Measurements from ENCODE around the gene SSTR3. TPM values are rescaled to one million over a fixed set of nuclear protein-coding genes. Genes with fewer than 3 reads are reported as not detected.

SSTR3 gene
- total RNA-seq, 1 experiment from 2014 or later, result not detected

DNA sequence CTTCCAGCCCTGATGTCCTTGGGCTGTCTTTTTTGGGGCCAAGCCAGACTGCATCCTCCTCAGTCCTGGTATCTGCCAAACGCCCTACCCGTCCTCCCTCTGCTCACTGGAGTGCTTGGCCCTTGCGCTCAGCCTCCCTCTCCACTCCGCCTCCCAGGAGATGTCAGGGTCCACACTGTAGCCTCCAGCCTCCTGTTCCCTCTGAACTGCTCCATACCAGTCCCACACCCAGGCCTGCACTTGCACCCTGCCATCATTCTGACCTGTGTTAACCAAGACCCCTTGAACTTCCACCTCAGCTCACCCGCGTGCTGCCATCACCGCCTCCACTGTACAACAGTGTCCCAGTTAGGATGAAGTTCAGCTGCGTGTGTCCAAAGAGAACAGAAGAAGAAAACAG, 56.3 kb downstream of the SSTR3 start:
- no peaks in the 10 kb centered on the region for H3K9me3 ChIP-seq (ENCODE audit: low read depth, low read length, poor library complexity, severe bottlenecking)
- no peaks in the 10 kb centered on the region for H3K27me3 ChIP-seq (replicated peaks; ENCODE audit: insufficient read depth, low read depth, low read length, poor library complexity)
- intact Hi-C loops (cut with micrococcal nuclease; ENCODE audit: unreplicated experiment), result no loop called here
- no TSS peak for BruUV-seq (replicated peaks)
- no peak for TF ChIP-seq EZH2 (IDR thresholded peaks at IDR 0.05; ENCODE audit: borderline replicate concordance, low read depth, low read length, poor library complexity, severe bottlenecking)
- TF ChIP-seq, protein P1, sequence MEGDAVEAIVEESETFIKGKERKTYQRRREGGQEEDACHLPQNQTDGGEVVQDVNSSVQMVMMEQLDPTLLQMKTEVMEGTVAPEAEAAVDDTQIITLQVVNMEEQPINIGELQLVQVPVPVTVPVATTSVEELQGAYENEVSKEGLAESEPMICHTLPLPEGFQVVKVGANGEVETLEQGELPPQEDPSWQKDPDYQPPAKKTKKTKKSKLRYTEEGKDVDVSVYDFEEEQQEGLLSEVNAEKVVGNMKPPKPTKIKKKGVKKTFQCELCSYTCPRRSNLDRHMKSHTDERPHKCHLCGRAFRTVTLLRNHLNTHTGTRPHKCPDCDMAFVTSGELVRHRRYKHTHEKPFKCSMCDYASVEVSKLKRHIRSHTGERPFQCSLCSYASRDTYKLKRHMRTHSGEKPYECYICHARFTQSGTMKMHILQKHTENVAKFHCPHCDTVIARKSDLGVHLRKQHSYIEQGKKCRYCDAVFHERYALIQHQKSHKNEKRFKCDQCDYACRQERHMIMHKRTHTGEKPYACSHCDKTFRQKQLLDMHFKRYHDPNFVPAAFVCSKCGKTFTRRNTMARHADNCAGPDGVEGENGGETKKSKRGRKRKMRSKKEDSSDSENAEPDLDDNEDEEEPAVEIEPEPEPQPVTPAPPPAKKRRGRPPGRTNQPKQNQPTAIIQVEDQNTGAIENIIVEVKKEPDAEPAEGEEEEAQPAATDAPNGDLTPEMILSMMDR (conservative IDR thresholded peaks at IDR 0.05; ENCODE audit: low read depth, low read length), result no peak
- no peaks in the 10 kb centered on the region for H3K4me1 ChIP-seq (ENCODE audit: insufficient read depth, low read length, poor library complexity, severe bottlenecking)
- H3K27ac ChIP-seq (ENCODE audit: low read depth, low read length, poor library complexity, severe bottlenecking), result no peak overlapping the region
- CTCF ChIA-PET, result no interaction called here
- POLR2A ChIA-PET (ENCODE audit: low non-redundant PET), result no interaction called here
- no peak for DNase-seq (ENCODE audit: low spot score)
- no peaks in the 10 kb centered on the region for H3K36me3 ChIP-seq (ENCODE audit: insufficient read depth, low read length, poor library complexity, severe bottlenecking)
- H3K4me3 ChIP-seq (ENCODE audit: low read depth, low read length, poor library complexity, severe bottlenecking), result no peak overlapping the region

DNA sequence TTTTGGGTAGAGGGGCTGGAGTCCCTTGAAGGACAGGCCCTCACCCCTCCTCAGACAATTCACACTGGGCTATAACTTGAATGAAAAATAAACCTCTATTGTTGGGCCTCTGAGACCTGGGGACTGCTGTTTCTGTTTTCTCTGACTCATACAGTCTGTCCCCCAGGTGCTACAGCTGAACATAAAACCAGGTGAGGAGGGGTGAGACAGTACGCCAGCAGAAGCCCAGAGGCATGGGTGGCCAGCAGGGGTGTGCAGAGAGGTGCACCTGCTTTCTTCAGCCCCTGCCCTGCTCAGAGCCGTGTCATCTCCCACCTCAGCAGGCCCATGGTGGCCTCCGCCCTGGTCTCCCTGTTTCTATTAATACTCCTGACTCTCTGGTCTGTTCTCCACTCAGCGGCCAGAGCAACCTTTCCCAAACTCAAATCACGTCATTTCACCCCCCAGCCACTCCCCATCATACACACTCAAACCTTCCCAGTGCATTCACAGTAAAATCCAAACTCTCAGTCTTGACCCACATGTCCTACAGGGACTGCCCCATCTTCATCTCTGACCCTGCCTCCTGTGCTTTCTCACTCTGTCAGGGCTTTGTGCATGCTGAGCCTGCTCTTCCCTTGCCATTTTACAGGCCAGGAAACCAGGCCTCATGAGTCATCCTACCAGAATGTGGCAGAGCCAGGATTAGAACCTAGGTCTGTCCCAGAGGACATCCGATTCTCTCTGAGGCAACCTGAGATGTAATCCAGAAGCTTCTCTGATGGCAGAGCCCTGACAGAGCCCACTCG, 57.2 kb downstream of the SSTR3 start:
- no peak for DNase-seq (ENCODE audit: low spot score)
- intact Hi-C loops (cut with micrococcal nuclease; ENCODE audit: unreplicated experiment), result no loop called here
- POLR2A ChIA-PET (ENCODE audit: low non-redundant PET), result no interaction called here

More for the DNA sequence above, 57.2 kb downstream of the SSTR3 start:
- H3K4me3 ChIP-seq (ENCODE audit: low read depth, low read length, poor library complexity, severe bottlenecking), result no peak overlapping the region
- CTCF ChIA-PET, result no interaction called here
- H3K27me3 ChIP-seq (replicated peaks; ENCODE audit: insufficient read depth, low read depth, low read length, poor library complexity), result no peaks in the 10 kb centered on the region
- H3K27ac ChIP-seq (ENCODE audit: low read depth, low read length, poor library complexity, severe bottlenecking), result no peak overlapping the region
- TF ChIP-seq, protein P1 (conservative IDR thresholded peaks at IDR 0.05; ENCODE audit: low read depth, low read length), result no peak
- no peak for TF ChIP-seq EZH2 (IDR thresholded peaks at IDR 0.05; ENCODE audit: borderline replicate concordance, low read depth, low read length, poor library complexity, severe bottlenecking)
- H3K36me3 ChIP-seq (ENCODE audit: insufficient read depth, low read length, poor library complexity, severe bottlenecking), result no peaks in the 10 kb centered on the region
- no TSS peak for BruUV-seq (replicated peaks)
- peaks cover 2% of the 10 kb centered on the region for H3K4me1 ChIP-seq (ENCODE audit: insufficient read depth, low read length, poor library complexity, severe bottlenecking)
- no peaks in the 10 kb centered on the region for H3K9me3 ChIP-seq (ENCODE audit: low read depth, low read length, poor library complexity, severe bottlenecking)

Other genes with a start within 250 kb of the SSTR3 start
- gene TST, start 193.0 kb downstream of the SSTR3 start, total RNA-seq (2021), result 31.3 and 37.6 TPM in 2 replicates
- 66.6 and 81.7 TPM in 2 replicates for gene MPST, start 192.7 kb downstream of the SSTR3 start, total RNA-seq (2021)
- gene KCTD17, start 160.7 kb downstream of the SSTR3 start, total RNA-seq (2021), result 38.8 and 39.1 TPM in 2 replicates
- gene TMPRSS6, start 102.8 kb downstream of the SSTR3 start, total RNA-seq (2021), result not detected in 2 replicates
- 0.97 and 1.5 TPM in 2 replicates for gene IL2RB, start 62.6 kb downstream of the SSTR3 start, total RNA-seq (2021)
- 6.3 and 8.6 TPM in 2 replicates for gene C1QTNF6, start 24.2 kb downstream of the SSTR3 start, total RNA-seq (2021)
- gene RAC2, start 31.8 kb upstream of the SSTR3 start, total RNA-seq (2021), result 4.0 and 5.8 TPM in 2 replicates
- gene CYTH4, start 70.0 kb upstream of the SSTR3 start, total RNA-seq (2021), result not detected in 2 replicates
- gene ELFN2, start 215.0 kb upstream of the SSTR3 start, total RNA-seq (2021), result not detected in 2 replicates